Stomach (tissue), 9 donors: ENCODE data around the gene DYNLT5. TPM values are rescaled to one million over a fixed set of nuclear protein-coding genes. Genes with fewer than 3 reads are reported as not detected.

Source experiments
- DNase-seq, 2 donors: peaks; one replicate each; pipeline versions ENCODE4 v3.0.0 to v3.0.0-alpha.2; 2013 to 2019
- H3K27ac ChIP-seq, 5 donors: fragments of 200-600 bp in 4 of 5; sonication (generic) in 4 of 5; one replicate each; pipeline ENCODE4 v1.5.1; 2013 to 2019; ENCODE audit warnings: mild to moderate bottlenecking in 1 of 5, moderate library complexity in 1 of 5
- H3K27me3 ChIP-seq, 3 donors: fragments of 200-600 bp; sonication (generic); one replicate each; pipeline ENCODE4 v1.5.1; 2017 to 2019; ENCODE audit warnings: mixed run types in 1 of 3
- H3K36me3 ChIP-seq, 4 donors: fragments of 200-600 bp; sonication (generic); 1 replicate in 3 of 4; 2 replicates in 1 of 4; pipeline ENCODE4 v1.5.1; 2016 to 2019
- H3K4me1 ChIP-seq, 4 donors: fragments of 200-600 bp; sonication (generic); one replicate each; pipeline ENCODE4 v1.5.1; 2016 to 2019
- H3K4me3 ChIP-seq, 4 donors: fragments of 200-600 bp; sonication (generic) in 3 of 4; one replicate each; pipeline ENCODE4 v1.5.1; 2016 to 2019; ENCODE audit warnings: mild to moderate bottlenecking in 1 of 4
- H3K9me3 ChIP-seq, 4 donors: fragments of 200-600 bp; sonication (generic); one replicate each; pipeline ENCODE4 v1.5.1; 2016 to 2019
- EP300 ChIP-seq: sonication (generic); formaldehyde crosslinking; IDR thresholded peaks from one replicate; pipeline ENCODE4 v1.6.1; 2017; ENCODE audit warnings: antibody characterized with exemption
- POLR2A ChIP-seq, 4 donors: fragments of 450-650 bp; IDR thresholded peaks; one replicate each; pipeline ENCODE4 v1.6.1; 2016; ENCODE audit warnings: antibody characterized with exemption in 4 of 4, control low read depth in 2 of 4, mild to moderate bottlenecking in 1 of 4, moderate library complexity in 1 of 4
- POLR2AphosphoS5 ChIP-seq, 3 donors: sonication (generic); formaldehyde crosslinking; IDR thresholded peaks; one replicate each; pipeline ENCODE4 v1.6.1; 2016; ENCODE audit warnings: antibody characterized with exemption in 3 of 3
- WGBS, 5 donors: extraction: QIAGEN DNeasy Blood & Tissue Kit in 3 of 5; methylation state at CpG; one replicate each; pipeline versions ENCODE4 v1.1.5 to v1.1.7; 2013 to 2018; 5-methylcytosine and 5-hydroxymethylcytosine counted together
- intact Hi-C: fragments of 100-400 bp; cut with DNase I; formaldehyde crosslinking; loops from one replicate; pipeline ENCODE4 v1.15.1; 2023; ENCODE audit warnings: low total_unique reads
- polyA plus RNA-seq, 3 donors: library from polyadenylated mRNA; stranded (reverse); fragments of 200-250 nt; gene quantifications; one replicate each; pipeline ENCODE4 v1.2.3, GENCODE V29; 2013
- total RNA-seq, 5 donors: library from RNA; depleted of rRNA; stranded (reverse); fragments of >200 nt; gene quantifications; one replicate each; pipeline versions ENCODE4 v1.1.0 to v1.2.3, GENCODE V29; 2014 to 2016
- TF ChIP-seq, protein P1 (sequence below), 7 experiments: fragments of 450-650 bp in 4 of 7; fragments of 200-600 bp in 3 of 7; sonication (generic) in 3 of 7; IDR thresholded peaks; one replicate each; pipeline ENCODE4 v1.5.1; 2016 to 2019; ENCODE audit warnings: antibody characterized with exemption in 7 of 7, control low read depth in 2 of 7, mild to moderate bottlenecking in 1 of 7
- donor health status: healthy with polysubstance abuse.
- donor health status: Bipolar disorder and iron deficiency.
- donor health status: healthy.

The DYNLT5 gene
- total and polyA plus RNA-seq, 8 donors: 0.37 to 2.4 (median 1.2) TPM; not detected in 3

- TF ChIP-seq EP300 (no peak), POLR2AphosphoS5 (IDR thresholded peaks at IDR 0.05) (no peak), POLR2A (IDR thresholded peaks at IDR 0.05) (no peak)
- TF ChIP-seq, protein P1, sequence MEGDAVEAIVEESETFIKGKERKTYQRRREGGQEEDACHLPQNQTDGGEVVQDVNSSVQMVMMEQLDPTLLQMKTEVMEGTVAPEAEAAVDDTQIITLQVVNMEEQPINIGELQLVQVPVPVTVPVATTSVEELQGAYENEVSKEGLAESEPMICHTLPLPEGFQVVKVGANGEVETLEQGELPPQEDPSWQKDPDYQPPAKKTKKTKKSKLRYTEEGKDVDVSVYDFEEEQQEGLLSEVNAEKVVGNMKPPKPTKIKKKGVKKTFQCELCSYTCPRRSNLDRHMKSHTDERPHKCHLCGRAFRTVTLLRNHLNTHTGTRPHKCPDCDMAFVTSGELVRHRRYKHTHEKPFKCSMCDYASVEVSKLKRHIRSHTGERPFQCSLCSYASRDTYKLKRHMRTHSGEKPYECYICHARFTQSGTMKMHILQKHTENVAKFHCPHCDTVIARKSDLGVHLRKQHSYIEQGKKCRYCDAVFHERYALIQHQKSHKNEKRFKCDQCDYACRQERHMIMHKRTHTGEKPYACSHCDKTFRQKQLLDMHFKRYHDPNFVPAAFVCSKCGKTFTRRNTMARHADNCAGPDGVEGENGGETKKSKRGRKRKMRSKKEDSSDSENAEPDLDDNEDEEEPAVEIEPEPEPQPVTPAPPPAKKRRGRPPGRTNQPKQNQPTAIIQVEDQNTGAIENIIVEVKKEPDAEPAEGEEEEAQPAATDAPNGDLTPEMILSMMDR (IDR thresholded peaks at IDR 0.05): no peak
- Histone ChIP-seq H3K4me3 (no peak overlapping the region), H3K9me3 (no peaks in the 10 kb centered on the region), H3K27me3 (no peaks in the 10 kb centered on the region), H3K36me3 (no peaks in the 10 kb centered on the region), H3K4me1 (peaks cover 0 to 13% (median 0%) of the 10 kb centered on the region in 4 donors), H3K27ac (no peak overlapping the region)
- 55 to 81% (median 65%) methylated on average over 6 of the region's 6 CpGs for WGBS, 5 donors
- intact Hi-C loops: loop anchor here (10.0 kb wide), 1 partner anchor 274 kb away; no protein-coding TSS in a partner anchor
- peak in 1 of 2 donors; percentile 41 for DNase-seq
Observed at GRCh38 chr1:66729119-66729518, 23.1 kb upstream of the DYNLT5 start.

GRCh38 chr1:66729523-66729922 is 22.7 kb upstream of the DYNLT5 start:
- H3K27ac ChIP-seq: no peak overlapping the region
- no peaks in the 10 kb centered on the region for H3K36me3 ChIP-seq
- no peak for DNase-seq
- peaks cover 0 to 13% (median 0%) of the 10 kb centered on the region in 4 donors for H3K4me1 ChIP-seq
- intact Hi-C loops: loop anchor here (10.0 kb wide), 1 partner anchor 275 kb away; no protein-coding TSS in a partner anchor
- TF ChIP-seq POLR2AphosphoS5 (IDR thresholded peaks at IDR 0.05) (no peak), POLR2A (IDR thresholded peaks at IDR 0.05) (no peak), EP300 (no peak)
- TF ChIP-seq, protein P1 (IDR thresholded peaks at IDR 0.05): no peak
- 74 to 85% (median 84%) methylated on average over 3 of the region's 3 CpGs for WGBS, 5 donors
- no peaks in the 10 kb centered on the region for H3K9me3 ChIP-seq
- H3K27me3 ChIP-seq: no peaks in the 10 kb centered on the region
- no peak overlapping the region for H3K4me3 ChIP-seq

- H3K4me1 ChIP-seq: peaks cover 0 to 13% (median 0%) of the 10 kb centered on the region in 4 donors
- intact Hi-C loops: no loop called here
- no peak overlapping the region for H3K27ac ChIP-seq
- 68 to 77% (median 70%) methylated on average over 2 of the region's 2 CpGs for WGBS, 5 donors
- H3K36me3 ChIP-seq: no peaks in the 10 kb centered on the region
- no peak overlapping the region for H3K4me3 ChIP-seq
- no peaks in the 10 kb centered on the region for H3K9me3 ChIP-seq
- H3K27me3 ChIP-seq: no peaks in the 10 kb centered on the region
- DNase-seq: no peak
- TF ChIP-seq POLR2AphosphoS5 (IDR thresholded peaks at IDR 0.05): no peak
- TF ChIP-seq POLR2A (IDR thresholded peaks at IDR 0.05): no peak
- TF ChIP-seq EP300: no peak
- TF ChIP-seq, protein P1 (IDR thresholded peaks at IDR 0.05): no peak
Observed at GRCh38 chr1:66730462-66730861, 21.8 kb upstream of the DYNLT5 start.

GRCh38 chr1:66731170-66731865 is 20.9 kb upstream of the DYNLT5 start:
- DNase-seq: no peak
- Histone ChIP-seq H3K9me3 (no peaks in the 10 kb centered on the region), H3K4me1 (peaks cover 0 to 10% (median 0%) of the 10 kb centered on the region in 4 donors), H3K27me3 (no peaks in the 10 kb centered on the region), H3K36me3 (no peaks in the 10 kb centered on the region), H3K4me3 (no peak overlapping the region), H3K27ac (no peak overlapping the region)
- 76 to 82% (median 78%) methylated on average over 4 of the region's 4 CpGs for WGBS, 5 donors
- intact Hi-C loops: no loop called here
- no peak for TF ChIP-seq POLR2AphosphoS5 (IDR thresholded peaks at IDR 0.05)
- TF ChIP-seq POLR2A (IDR thresholded peaks at IDR 0.05): no peak
- TF ChIP-seq EP300: no peak
- TF ChIP-seq, protein P1 (IDR thresholded peaks at IDR 0.05): no peak
